ENCODE data around the gene CFAP57.

Gene CFAP57

GRCh38 chr1:43277116-43277876, 105.2 kb downstream of the CFAP57 start:
- DNase-seq (ENCODE audit: low read depth): no peak

GRCh38 chr1:43279161-43279560, 107.0 kb downstream of the CFAP57 start:
- DNase-seq (ENCODE audit: low read depth): no peak

DNA sequence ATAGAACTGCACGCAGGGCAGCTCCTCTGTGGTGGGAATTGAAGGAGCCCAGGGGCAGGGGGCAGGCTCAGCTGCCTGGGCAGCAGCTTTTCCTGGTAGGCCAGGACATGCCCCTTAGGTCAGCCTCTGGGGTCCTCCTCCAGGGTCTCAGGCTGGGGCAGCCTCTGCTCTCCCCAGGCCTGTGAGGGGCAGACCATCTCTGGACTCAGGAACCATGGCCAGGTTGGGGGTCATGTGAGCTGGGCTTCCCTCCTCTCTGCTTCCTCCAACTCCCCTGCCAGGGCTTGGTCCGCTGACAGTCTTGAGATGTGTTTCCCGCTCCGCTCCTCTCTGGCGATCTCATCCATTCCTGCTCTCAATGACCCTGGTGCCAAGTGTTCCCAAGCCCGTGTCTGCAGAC, 107.5 kb downstream of the CFAP57 start:
- DNase-seq (ENCODE audit: low read depth): no peak

GRCh38 chr1:43280692-43281091, 108.6 kb downstream of the CFAP57 start:
- DNase-seq (ENCODE audit: low read depth): no peak

- no peak for DNase-seq (ENCODE audit: low read depth)
Observed at GRCh38 chr1:43282220-43283195, 110.4 kb downstream of the CFAP57 start.

- DNase-seq (ENCODE audit: low read depth): no peak
Observed at GRCh38 chr1:43284065-43284464, 111.9 kb downstream of the CFAP57 start.

- no peak for DNase-seq (ENCODE audit: low read depth)
Observed at GRCh38 chr1:43284546-43285110, 112.5 kb downstream of the CFAP57 start.

DNA sequence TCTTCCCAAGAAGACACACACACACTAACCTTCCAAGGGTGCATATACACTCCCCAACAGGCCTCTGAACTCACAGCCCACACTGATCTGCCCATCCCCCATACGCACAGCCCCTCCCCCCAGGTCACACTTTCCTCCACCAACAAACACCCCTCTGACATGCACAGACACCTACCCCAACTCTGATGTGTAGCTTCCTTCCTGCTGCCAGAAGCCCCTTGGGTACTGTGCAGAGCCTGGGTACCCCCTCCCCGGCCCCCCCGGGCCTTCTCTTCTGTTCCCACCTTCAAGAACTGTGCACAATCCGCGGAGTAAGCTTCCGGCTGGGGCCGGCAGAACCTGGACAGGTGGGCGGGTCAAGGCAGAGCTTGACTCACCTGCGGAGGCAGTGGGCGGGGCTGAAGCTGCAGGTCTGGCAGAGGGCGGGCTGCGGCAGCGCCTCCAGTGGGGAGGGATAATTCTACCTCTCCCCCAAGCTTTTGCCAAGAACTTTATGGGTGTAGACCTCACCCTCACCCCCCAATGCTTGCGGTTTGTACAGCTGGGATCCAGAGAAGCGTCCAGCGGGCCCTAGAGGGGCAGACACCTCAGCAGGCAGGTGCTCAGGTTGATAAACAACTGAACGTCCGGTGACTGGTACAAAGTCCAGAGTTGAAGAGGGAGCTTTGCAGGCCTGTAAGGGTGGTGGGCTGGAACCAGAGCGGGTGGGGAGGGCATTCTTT, 113.3 kb downstream of the CFAP57 start, which contains the start of gene C1orf210:
TSS of gene C1orf210 (minus strand) at position 313 of the 722 bp plus-strand sequence. CDS start 2,311 bp downstream, outside the sequence.
- no peak for DNase-seq (ENCODE audit: low read depth)

DNA sequence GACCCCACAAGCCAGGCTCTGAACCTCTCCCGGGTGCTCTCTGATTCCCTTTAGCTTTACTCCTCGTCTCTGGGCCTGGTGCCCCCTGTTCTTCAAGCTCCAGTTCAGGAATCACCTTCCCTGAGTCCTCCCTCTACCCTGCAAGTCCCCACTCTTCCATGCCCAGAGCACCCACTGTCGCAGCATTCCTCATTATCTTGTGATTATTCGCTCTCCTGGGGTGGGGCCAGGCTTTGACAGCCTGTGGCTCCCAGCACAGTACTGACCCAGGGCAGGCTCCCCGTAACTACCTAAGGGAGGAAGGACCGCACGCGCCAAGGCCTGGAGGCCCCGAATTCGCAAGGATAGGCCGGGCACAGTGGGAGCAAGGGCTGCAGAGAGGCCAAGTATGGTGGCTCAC, 114.0 kb downstream of the CFAP57 start:
- no peak for DNase-seq (ENCODE audit: low read depth)

GRCh38 chr1:43286533-43286932, 114.4 kb downstream of the CFAP57 start:
- no peak for DNase-seq (ENCODE audit: low read depth)

- no peak for DNase-seq (ENCODE audit: low read depth)
Observed at GRCh38 chr1:43288058-43288784, 116.1 kb downstream of the CFAP57 start.

DNA sequence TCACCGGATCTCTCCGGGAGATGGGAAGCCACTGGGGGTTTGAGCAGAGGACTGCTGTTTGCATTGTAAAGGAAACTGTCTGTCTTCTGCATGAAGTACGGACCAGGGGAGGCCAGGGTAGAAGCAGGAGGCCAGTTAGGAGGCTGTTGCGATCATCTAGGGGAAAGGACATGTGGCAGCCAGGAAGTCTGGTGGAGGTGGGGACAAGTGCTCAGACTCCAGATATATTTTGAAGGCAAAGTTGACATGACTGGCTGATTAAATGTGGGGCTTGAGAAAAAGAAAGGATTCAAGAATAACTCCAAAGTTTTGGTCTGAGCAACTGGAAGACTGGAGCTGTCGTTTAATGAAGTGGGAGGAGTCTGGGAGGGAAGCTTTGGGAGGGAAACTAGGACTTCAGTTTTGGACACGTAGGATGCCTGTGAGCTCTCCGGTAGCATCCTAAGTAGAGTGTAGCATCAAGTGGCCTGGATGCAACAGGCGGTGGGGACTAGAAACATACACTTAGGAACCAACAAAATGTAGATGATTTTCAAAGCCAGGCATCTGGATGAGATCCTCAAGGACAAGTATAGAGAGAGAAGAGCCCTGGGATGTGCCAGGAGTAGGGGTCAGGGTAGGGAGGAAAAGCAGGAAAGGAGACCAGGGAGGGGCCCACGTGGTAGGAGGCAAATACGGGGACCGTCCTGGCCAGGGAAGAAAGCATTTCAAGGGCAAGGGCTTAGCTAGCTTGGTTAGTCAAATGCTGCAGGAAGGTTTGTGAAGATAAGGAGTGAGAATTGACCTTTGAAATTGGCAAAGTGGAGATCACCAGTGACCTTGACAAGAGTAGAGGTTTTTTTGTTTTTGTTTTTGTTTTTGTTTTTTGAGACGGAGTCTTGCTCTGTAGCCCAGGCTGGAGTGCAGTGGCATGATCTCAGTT, 116.9 kb downstream of the CFAP57 start:
- no peak for DNase-seq (ENCODE audit: low read depth)

DNA sequence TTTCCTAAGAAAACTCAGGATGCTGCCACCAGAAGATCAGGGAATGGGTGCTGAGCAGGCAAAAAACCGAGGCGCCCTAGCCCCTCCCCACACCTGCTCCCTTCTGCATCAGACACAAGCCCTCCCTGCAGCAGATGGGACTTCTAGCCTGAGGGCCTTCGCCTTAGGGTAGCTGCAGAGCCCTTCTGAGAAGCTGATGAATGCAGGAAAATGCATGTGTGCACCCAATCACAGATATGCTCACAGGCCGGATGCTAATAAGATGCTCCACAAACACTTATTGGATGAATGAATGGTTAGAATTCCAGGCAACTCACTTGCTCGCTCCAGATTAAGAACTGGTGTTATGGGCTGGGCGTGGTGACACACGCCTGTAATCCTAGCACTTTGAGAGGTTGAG, 120.1 kb downstream of the CFAP57 start:
- no peak for DNase-seq (ENCODE audit: low read depth)

DNA sequence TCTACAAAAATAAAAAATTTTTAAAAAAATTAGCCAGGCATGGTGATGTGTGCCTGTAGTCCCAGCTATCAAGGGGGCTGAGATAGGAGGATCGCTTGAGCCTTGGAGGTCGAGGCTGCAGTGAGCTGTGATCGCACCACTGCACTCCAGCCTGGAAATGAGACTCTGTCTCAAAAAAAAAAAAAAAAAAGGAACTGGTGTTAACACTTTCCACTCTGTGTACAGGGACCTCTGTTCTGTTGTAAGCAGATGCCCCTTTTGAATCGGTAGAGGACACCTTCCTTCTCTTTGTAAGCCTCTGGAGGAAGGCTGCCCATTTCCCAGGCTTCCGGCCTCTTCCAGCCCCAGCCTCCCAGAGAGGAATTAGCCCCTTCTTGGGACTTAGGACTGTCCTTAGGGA, 120.5 kb downstream of the CFAP57 start:
- no peak for DNase-seq (ENCODE audit: low read depth)

- no peak for DNase-seq (ENCODE audit: low read depth)
Observed at GRCh38 chr1:43293176-43293575, 121.0 kb downstream of the CFAP57 start.

DNA sequence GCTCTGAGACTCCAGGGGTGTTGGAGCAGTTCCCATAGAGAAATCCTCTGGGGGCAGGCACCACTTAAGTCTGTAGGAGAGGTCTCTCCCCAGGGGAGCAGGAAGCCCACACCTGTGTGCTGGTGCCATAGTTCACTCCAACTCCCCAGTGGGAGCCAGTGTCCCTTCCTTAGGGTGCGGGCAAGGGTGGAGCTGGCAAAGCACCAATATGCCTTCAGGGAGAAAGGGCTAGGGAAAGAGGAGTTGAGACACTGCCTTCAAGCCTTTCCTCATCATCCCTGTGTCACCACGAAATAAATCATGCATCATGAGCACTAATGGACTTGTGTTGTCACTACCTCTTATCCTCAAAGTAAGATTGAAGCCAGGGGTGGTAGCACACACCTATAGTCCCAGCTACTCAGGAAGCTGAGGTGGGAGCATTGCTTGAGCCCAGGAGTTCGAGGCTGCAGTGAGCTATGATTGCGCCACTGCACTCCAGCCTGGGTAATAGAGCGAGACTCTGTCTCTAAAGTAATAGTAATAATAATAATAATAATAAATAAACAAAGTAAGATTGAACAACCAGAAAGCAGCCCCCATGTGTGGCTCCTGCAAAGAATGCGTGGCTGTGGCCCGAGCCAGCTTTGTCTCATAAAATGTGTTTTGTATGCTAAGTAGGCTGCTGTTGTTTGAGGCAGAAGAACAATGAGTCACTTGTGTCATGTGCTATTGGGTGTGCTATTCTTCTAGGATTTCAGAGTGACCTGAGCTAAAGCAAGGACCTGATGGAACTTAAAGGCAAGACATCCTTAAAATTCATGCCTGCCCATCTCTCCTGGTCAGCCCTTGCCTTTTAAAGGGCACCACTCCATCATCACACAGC, 122.0 kb downstream of the CFAP57 start:
- no peak for DNase-seq (ENCODE audit: low read depth)

GRCh38 chr1:43294761-43295160, 122.6 kb downstream of the CFAP57 start:
- DNase-seq (ENCODE audit: low read depth): no peak

DNA sequence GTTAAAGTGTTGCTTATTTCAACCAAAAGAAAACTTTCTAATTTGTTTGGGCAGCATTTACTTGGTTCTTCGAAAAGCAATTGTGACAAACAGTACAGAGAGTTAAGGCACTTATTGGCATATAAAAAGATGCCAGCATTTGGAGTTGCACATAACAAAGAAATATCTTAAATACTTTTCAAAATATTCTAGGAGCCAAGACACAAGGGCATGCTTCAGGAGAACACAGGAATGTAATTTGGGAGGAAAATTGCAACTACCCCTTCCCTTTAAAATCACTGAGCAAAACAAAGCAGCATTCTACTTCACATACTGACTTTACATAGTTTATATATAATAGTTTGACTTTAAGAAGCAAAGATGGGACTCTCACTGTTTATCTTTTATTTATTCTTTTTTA, 124.1 kb downstream of the CFAP57 start:
- no peak for DNase-seq (ENCODE audit: low read depth)

- no peak for DNase-seq (ENCODE audit: low read depth)
Observed at GRCh38 chr1:43298055-43298454, 125.9 kb downstream of the CFAP57 start.

All from CMK (cell line).